Hematopoietic multipotent progenitor cell (in vitro differentiated cells): ENCODE results near the gene PEPD. TPM values are rescaled to one million over a fixed set of nuclear protein-coding genes. Genes with fewer than 3 reads are reported as not detected.
A peak's percentile ranks its signal among the peaks of the same experiment; 100 is the strongest.

ENCODE experiments used
- DNase-seq, 3 donors: peaks; one replicate each; pipeline ENCODE4 v3.0.0-alpha.2; 2011 to 2015; ENCODE audit warnings: low read depth in 2 of 3, low spot score in 2 of 3
- total RNA-seq: library from RNA; depleted of rRNA; stranded (reverse); fragments of >200 nt; gene quantifications from one replicate; pipeline ENCODE4 v1.2.3, GENCODE V29; 2012

The PEPD gene
- total RNA-seq, 1 donor = 41.7 TPM

DNA sequence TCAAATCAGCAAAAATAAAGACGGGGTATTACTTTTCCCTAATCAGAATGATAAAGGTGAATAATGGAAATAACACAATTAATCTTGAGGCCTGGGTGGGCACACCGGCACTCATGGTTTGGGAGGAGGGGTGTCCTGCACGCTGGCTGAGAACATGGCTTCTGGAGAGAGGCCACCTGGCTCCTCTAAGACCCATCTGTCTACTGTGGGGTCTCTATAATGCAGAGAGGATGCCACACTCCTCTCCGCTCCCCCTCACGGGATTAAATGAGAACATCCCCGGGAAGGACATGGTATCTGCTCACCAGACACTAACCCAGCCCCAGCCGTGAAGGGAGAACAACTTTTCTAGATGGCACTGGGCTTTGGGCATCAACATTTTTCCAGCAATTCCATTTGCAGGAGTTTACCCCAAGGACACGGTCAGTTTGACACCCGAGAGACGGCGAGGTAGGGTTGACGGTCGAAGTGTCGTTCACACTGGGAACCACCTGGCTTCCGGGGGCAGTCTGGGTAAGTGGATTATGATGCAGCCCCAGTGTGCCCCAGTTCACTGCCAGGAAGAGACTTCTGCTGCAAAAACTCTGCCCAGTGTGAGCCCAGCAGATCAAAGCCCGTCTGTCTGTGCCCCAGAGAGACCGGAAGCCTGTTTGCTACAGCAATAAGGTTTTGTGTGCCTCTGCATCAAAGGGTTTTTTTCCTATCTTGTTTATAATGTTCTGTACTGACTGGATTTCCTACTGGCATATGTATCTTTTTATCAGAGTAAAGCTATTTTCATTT lies 91.5 kb downstream of the PEPD start:
- DNase-seq = peak in 2 of 3 donors; percentile 28 to 40

GRCh38 chr19:33428627-33429125 lies 92.9 kb downstream of the PEPD start:
- DNase-seq = no peak

- DNase-seq = no peak
Observed at GRCh38 chr19:33427801-33428626, 93.6 kb downstream of the PEPD start.

- no peak for DNase-seq
Observed at GRCh38 chr19:33426621-33427361, 94.8 kb downstream of the PEPD start.

DNA sequence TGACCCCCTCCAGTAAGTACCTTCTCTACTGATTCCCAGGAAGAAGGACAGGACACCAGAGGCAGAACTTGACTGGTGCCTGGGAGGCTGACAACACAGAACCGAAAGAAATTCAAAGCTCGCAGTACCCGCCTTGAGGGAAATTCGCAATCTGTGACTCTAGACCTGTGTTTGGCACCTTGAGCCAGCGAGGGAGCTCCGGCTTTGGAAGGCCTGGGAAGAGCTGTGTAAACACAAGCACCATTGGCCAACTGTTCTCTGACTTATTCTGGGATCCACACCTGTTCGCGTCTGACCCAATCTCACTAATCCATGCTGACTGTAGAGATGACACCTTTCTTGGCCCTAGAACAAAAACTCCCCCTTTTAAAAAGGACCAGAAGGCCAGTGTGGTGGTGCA lies 97.4 kb downstream of the PEPD start:
- DNase-seq = no peak

DNA sequence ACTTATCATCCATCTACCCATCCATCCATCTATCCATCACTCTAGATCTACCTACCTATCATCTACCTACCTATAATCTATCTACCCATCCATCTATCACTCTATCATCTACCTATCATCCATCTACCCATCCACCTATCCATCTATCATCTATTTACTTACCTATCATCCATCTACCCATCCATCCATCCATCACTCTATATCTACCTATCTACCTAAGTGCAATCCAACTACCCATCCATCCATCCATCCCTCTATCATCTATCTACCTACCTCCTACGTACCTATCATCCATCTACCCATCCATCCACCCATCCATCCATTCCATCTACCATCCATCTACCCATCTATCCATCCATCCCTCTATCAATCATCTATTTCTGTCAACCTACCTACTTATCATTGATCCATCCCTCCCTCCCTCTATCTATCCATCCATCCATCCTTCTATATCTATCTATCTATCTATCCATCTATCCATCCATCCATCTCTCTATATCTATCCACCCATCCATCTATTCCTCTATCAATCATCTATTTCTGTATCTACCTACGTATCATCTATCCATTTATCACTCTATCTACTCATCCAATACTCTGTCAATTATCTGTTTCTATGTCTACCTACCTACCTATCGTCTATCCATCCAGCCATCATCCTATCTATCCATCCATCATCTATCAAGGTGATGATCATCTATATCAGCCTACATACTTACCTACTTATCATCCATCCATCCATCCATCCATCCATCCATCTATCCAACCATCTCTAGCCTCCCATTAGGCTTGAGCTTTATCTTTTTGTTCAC lies 99.0 kb downstream of the PEPD start:
- DNase-seq = no peak

DNA sequence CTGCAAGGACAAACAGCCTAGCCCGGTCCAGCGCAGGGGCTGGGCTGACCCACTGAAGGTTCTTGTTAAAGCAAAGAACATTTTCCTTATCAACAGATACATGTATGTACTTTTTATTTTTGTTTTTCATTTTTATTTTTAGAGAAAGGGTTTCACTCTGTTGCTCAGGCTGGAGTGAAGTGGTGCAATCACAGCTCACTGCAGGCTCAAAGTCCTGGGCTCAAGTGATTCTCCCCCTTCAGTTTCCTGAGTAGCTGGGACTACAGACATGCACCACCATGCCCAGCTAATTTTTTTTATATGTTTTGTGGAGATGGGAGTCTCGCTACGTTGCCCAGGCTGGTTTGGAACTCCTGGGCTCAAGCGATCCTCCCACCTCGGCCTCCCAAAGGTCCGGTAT lies 100.2 kb downstream of the PEPD start:
- no peak for DNase-seq

GRCh38 chr19:33420821-33421220 lies 100.8 kb downstream of the PEPD start:
- no peak for DNase-seq

GRCh38 chr19:33419788-33420130 lies 101.8 kb downstream of the PEPD start:
- no peak for DNase-seq

GRCh38 chr19:33418871-33419787 lies 102.5 kb downstream of the PEPD start:
- DNase-seq = no peak

DNA sequence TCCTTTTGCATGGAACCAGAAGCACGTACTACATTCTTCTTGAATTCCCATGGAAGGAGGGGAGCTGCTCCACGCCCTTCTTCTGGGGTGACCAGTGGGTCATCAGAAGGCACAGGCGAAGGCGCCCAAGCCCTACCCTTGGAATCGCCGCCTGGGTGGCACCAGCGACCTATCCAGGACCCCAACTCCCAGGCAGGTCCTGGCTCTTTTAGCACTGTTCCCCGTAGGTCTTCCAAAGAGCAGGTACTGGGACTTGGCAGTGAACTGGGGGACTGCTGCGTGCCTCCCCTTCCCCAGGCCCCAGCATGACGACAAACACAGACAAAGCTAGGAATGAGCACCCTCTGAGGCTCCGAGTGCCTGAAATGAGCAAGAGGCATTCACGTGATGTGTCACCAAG lies 103.1 kb downstream of the PEPD start:
- DNase-seq = no peak

- no peak for DNase-seq
Observed at GRCh38 chr19:33417751-33418150, 103.8 kb downstream of the PEPD start.

DNA sequence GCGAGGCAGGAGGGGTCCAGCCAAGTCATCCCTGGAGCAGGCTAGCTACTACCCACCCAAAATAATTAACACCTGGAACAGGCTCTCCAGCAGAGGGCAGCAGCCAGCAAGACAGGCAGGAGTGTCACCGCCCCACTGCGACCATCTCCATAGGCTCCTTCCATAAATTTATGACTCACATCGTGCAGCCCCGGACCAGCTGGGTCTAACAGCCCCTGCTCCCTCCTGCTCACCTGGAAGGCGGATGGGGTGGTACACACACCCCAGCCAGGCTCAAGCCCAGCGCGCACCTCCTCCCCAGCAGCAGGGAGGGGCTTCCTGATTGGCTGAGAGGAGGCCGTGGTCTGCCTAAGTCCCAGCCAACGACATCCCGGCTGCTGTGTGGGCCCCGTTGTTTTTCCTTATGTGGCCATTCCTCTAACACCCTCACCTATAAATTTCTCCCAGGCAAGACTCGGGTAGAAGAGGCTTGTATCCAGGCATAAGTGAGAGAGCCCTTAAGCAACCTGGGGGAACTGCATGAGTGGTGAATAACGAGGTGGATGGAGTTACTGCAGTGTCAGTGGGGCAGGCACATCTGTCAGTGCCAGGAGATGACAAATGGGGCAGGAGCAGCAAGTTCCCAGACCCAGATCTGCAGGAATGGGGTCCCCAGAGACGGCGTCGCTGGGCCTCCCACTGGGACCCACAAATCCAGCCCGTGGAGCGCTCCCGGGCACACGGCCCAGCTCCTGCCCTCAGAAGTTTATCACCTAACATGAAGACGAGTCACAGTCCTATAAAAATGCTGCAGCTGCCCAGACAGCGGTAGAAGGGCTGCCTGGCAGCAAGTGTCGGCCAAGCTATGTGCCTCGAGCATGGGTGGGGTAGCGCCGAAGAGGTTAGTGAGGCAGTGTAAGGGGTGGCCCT lies 105.0 kb downstream of the PEPD start:
- DNase-seq = peak; percentile 25 to 85 (median 77)

GRCh38 chr19:33414667-33415605 lies 106.7 kb downstream of the PEPD start:
- DNase-seq = no peak

- DNase-seq = no peak
Observed at GRCh38 chr19:33413868-33414666, 107.5 kb downstream of the PEPD start.

DNA sequence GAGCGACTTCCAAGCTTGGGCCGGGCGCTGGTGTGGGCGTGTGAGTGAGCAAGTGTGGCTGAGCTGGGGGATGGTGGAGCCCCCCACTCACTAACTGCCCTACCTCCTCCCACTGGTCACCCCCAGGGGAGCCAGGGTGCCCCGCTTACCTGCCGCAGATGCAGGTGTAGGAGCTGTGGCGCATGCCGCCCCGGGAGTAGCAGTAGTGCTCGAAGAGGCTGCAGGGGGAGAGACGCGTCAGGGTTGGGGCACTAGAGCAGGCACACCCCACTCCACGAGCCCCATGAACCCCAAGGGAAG lies 108.2 kb downstream of the PEPD start:
- DNase-seq = no peak
